GM18526 (cell line): ENCODE results near the gene MIER2.

Experiments used
- POLR2A ChIP-seq: IDR thresholded peaks from 3 replicates; pipeline ENCODE4 v1.6.1; 2011; ENCODE audit not compliant: insufficient read length; ENCODE audit errors: extremely low read depth

The MIER2 gene

DNA sequence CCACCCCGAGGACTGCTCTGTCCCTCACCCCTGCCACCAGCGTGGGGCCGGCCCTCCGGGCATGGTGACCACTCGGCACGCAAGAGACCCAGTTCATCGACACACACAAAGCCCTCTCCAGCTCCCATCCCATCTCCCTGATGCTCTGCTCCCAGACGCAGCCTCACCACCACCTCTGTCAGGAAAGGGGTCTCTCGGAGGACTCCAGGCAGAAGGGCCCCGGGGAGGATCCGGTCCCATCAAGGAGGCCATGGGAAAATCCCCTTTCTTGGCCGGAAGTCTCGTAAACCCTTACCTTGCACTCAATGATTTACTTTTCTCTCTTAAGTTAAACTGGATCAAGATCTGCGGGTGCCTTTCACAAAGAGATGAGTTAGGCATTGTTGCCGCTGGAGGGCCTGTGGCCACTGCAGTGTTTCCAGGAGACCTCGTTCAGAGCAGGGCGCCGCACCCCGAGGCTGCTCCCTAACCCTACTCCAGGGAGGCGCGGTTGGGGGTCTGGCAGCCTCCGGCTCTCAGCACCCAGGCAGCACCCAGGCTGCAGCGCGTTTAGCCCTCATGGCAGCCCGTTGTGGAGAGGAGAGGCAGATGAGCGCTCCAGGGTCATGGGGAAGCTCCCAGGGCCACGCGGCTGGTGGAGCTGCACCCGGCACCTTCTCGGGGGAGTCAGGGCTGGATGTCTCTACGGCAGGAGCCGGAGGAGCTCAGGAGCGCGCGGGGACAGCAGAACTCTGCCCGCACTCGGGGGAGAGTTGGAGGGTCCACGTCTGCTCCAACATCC lies 33.4 kb upstream of the MIER2 start:
- no peak for TF ChIP-seq POLR2A

DNA sequence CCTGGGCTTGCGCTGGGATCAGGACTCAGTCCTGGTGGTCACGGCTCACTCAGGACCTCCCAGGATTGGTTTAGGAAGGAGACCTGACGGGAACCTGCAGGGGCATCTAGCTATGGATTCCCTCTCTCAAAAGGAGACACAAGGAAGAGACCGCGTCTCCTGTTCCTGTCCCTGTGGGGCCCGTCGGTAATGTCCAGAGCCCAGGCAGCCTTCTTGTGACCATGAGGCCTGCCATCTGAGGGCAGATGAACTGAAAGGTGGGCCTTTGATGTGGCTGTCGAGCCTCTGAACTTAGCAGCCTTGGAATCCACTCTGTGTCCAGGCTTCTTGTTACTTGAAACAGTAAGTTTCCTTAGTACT lies 31.5 kb upstream of the MIER2 start:
- TF ChIP-seq POLR2A = no peak

DNA sequence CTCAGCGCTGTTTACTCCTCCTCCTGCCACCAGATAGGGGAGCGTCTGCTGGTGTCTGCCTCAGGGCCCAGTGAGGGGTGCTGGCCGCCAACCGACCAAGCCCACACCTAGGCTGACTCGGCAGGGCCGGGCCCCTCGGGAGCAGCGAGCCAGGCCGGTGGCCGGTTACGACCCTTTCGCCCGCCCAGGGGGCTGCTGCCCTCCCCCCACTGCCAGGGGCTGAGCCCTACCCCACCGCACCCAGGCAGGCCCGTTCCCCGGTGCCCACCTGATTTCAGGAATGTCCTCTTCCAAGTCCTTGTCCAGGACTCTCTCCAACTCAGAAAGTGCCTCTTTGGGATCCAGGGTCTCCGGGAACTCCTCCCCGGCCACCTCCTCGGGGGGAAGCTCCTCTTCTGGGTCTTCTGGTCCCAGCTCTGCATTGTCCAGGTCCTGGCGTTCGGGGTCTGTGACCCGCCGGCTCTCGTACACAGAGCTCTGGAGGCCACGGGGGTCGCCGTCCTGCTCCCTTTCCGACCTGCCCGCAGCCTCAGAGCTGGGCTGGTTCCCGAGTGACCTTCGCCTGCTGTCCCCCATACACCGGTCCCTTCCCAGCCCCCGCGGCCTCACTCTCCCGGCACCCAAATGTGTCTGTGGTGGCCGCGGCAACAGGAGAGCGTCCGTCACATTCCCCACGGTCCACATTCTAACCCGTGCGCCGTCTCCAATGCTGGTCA lies 31.0 kb upstream of the MIER2 start:
- no peak for TF ChIP-seq POLR2A

DNA sequence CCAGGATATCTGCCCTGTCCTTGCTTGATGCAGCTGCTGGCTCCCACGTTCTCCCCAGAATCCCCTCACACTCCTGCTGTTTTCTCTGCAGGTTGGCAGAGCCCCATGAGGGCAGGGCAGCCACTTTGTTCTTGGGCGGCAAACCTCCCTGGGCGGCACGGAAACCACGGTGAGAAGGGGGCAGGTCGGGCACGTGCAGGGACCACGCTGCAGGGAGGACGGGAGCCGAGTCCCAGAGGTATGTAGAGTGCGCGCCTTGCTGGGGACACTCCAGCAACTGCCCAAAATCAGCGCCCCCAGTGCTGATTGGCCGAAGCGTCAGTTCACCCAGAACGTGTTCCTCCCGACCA lies 30.3 kb upstream of the MIER2 start:
- no peak for TF ChIP-seq POLR2A

DNA sequence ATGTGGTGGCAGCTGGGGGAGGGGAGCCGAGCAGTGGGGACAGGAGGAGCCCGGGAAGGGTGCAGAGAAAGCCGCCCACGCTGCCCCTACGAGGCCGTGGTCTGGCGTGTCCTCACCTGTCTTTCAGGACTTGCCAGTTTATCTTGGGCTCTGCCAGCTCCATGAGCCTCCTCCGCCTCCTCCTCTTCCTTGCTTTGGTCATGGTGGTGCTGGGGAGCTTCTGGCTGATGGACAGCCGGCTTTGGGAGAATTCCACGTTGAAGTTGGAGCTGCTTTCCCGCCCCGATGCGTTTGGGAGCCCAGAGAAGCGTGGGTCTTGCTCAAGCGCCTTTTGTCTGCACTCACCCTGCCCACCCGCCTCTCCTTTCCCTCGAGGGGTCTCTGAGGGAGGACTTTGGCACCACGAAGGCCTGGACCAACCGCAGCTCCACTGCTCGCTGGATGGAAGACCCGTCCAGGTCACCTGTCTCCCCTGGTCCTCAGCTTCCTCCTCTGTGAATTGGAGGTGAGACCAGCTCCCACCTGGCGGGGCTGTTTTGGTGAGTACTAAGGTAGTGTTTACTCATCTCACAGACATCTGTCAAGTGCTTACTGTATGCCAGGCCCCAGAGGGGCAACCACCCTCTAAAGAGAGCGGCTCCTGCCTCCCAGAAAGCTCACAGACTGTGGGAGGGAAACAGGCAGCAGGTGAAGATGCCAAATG lies 29.7 kb upstream of the MIER2 start:
- no peak for TF ChIP-seq POLR2A

DNA sequence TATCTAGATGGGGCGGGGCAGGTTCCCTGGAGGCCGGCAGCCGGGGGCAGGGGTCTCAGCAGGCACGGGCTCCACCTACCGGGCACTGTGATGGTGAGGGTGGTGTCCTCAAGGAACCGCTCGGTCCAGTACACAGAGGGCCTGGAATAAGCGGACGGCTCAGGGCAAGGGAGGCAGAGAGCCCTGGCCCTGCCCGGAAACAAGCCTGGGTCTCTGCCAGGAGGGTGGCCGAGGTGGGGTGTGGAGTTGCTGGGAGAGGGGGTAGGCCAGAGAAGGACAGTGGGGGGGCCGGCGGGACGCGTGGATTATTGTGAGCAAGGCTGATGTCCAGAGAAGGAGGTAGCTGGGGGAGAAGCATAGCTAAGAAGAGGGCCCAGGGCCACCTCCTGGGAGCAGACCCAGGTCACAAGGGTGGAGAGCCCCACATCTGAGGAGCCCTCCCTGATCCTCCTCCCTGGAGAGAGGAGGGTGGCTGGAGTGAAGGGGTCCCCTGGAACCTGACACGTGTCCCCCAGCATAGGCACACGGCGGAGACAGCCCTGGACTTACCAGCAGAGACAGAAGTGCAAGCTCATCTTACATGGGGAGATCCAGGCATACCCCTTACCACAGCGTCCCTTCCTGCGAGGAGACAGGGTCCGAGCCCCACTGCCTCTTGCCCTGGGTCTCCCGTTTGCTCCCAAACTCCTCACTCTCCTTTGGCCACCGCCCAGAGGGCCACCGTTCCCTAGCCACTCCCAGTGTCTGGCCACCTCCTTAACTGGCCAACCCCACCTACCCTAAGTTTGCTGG lies 29.0 kb upstream of the MIER2 start:
- no peak for TF ChIP-seq POLR2A

DNA sequence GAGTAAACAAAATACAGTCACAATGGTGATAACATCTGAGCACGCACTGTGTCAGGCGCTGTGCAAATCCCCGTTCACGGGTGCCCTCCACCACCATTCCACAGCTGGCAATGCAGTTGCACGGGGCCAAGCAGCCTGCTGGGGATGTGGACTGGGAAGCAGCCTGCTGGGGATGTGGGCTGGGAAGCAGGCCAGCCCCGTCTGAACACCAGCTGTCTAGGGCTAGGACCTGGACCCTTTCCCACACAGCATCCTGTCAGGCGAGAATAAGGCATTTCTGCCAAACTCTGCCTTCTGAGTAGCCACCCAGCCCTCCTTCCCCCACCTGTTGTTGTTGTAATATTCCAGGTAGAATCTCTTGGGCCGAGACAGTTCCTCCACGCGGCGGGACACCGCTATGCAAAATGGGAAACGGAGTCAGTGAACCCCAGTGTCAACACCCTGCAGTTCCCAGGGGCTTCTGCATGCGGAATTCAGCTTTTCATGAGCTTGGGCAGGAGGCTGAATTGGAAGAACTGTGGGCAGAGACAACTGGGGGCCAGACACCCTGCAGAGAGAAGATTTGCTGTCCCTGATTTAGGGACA lies 27.8 kb upstream of the MIER2 start:
- TF ChIP-seq POLR2A = no peak

DNA sequence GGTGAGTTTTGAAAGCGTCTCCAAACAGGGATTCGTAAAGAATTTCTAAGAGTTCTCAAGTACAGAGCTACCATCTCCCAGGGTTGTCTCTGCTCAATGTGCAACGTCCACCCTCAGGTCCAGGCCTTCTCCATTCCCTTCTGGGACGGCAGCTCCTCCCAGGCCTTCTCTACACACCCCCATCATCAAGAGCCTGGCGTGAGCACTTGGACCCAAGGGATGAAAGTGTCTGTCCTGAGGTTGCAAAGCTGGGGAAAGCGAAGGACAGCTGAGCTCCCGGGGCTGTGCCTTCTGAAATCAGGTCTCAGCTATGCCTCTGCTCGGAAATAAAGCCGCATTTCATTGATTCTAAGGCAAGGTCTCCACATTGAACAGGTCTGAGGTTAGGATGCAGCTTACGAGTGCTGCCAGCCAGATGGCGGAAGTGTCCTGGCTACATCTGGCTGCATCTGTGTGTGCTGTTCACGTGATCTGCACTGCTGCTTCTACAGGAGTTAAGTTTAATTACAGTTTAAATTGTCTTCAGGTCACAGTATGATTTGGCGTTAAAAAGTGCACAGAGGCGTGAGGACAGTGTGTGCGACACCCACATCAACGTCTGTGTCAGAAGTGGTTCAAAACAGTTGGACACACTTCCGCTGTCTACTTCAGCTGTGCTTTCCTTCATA lies 27.0 kb upstream of the MIER2 start:
- no peak for TF ChIP-seq POLR2A

DNA sequence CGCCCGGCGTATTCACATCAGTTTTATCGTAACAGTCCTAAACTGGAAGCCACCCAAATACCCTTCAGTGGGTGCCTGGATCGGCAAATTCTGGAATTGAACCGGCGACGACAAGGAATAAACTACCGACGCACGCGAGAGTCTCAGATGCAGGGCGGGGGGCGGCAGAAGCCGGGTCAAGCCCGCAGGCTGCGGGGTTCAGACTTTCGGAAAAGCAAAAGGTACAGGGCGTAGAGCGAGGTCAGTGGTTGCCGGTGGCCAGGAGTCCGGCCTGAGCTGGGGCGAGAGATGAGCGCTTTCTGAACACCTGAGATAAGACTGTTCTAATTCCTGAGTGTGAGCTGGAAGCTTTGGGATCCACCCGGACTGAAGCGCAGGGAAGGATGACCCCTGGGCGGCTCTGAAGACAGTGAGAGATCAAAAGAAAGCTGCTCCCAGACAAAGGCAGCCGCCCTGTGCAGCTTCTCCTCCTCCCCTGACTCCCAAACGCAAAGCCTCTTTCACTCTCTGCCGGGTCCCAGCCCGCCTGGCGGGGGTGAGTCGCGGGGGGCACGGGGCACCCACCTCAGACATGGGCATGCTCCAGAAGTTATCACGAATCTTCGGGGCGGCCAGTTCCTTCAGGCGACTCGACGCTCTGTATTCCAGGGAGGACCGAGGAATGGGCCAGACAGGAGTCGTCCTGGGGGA lies 26.2 kb upstream of the MIER2 start:
- TF ChIP-seq POLR2A = no peak

DNA sequence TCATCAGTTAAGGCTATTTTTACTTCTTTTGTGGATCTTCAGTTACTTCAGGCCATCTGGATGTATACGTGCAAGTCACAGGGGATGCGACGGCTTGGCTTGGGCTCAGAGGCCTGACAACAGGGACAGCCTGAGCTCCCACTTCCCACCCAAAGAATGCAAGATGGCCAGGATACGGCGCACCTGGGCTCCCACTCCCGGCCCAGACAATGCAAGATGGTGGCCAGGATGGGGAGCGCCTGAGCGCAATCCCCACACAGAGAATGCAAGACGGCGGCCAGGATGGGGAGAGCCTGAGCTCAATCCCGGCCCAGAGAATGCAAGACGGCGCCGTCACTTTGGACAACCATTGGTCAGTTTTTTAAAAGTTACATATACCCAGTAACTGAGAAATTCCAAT lies 25.3 kb upstream of the MIER2 start:
- TF ChIP-seq POLR2A = no peak

DNA sequence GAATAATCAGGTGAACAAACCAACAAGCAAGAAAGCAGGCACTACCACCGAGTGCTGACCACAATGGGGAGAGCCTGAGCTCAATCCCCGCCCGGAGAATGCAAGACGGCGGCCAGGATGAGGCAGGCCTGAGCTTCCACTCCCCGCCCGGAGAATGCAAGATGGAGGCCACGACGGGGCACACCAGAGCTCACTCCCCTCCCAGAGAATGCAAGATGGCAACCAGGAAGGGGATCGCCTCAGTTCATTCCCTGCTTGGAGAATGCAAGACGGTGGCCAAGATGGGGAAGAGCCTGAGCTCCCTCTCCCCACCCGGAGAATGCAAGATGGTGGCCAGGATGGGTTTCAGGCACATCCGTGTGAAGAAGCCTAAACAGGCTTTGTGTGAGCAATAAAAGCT lies 24.7 kb upstream of the MIER2 start:
- no peak for TF ChIP-seq POLR2A

DNA sequence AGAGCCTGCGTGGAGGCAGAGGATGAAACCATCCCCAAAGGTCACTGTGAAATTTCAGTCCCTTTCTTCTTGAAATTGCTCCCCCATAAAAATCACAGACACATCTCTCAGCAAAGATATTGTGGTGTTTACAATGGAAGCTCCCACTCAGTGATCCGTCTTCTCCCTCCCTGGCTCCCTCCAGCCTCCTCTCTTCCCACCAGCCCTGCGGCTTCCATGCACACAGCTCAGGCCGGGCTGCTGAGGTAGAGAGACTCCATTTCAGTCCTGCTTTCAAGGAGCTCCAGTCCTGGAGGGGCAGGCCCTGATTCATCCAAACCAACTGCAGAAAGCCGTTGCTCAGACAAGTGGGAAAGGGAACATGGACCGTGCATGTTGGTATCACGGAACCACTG lies 24.0 kb upstream of the MIER2 start:
- no peak for TF ChIP-seq POLR2A

DNA sequence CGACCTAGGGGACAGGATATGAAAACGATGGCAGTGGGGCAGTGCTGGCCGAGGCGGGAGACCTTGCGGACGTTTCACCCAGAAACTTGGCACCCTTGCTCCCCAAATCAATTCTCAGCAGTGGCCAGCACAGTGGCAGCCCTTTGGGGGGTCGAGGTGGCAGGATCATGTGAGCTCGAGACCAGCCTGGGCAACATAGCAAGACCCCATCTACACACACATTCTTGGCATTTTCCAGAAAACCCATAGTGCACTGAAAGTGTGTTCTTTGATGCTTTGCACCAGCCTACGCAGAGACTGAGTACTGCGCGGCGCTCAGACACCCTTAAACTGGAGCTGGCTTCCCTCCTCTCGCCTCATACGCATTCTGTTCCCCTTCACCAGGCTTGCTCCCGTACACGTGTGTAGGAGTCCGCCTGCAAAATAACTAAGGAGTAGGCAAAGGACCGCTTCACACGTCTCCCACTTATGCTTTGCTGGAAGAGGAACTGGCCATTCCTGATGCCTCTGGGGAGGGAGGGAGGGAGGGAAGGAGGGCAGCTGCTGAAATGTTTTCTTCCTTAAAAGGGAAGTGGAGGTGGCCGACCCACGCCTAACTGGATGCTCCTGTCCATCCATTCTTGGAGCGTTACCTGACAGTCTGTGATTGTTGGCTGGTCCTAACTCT lies 23.5 kb upstream of the MIER2 start:
- no peak for TF ChIP-seq POLR2A

DNA sequence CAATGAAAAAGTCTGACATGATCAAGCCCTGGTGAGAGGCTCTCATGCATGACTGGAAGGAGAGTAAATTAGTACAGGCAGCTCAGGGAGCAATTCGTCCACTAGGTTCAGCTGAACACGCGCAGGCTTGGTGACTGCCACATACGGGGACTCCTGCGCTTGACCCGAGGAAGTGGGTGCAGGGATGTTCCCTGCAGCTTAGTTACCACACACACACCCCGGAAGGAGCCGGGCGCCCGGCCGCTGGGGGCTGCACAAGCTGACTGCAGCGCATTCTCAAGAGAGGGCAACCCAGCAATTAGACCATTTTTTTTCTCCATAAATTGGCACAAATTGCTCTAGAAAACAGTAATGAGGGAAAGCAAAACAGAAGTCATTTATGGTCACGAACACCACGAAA lies 23.0 kb upstream of the MIER2 start:
- no peak for TF ChIP-seq POLR2A
